ENCODE results near the gene UMAD1.

DNA sequence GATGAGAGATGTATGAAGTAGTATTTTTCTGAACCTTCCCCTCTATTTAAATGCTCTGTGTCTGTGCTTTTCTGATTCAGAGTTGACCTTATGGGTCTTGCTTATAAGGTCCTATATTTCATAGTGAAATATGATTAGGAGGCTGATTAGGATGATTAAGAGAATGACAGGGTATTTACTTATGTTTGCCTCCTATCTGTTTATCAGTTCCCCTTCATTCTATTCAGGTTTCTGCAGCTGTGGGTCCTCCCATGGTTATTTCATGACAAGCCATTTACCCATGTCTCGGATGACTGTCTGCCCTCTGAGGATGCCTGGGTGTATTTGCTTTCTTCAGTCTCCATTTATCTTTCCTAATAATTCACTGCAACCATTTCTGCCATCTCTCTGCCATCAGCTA is 61.0 kb downstream of the UMAD1 start:
- TF ChIP-seq POLR2A (IDR thresholded peaks at IDR 0.05), result no peak
- TF ChIP-seq, protein P1, sequence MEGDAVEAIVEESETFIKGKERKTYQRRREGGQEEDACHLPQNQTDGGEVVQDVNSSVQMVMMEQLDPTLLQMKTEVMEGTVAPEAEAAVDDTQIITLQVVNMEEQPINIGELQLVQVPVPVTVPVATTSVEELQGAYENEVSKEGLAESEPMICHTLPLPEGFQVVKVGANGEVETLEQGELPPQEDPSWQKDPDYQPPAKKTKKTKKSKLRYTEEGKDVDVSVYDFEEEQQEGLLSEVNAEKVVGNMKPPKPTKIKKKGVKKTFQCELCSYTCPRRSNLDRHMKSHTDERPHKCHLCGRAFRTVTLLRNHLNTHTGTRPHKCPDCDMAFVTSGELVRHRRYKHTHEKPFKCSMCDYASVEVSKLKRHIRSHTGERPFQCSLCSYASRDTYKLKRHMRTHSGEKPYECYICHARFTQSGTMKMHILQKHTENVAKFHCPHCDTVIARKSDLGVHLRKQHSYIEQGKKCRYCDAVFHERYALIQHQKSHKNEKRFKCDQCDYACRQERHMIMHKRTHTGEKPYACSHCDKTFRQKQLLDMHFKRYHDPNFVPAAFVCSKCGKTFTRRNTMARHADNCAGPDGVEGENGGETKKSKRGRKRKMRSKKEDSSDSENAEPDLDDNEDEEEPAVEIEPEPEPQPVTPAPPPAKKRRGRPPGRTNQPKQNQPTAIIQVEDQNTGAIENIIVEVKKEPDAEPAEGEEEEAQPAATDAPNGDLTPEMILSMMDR (IDR thresholded peaks at IDR 0.05 in 8 of 11, conservative IDR thresholded peaks at IDR 0.05 in 3 of 11), result no peak
